MCF 10A (cell line): ENCODE measurements around the gene MYL12A. TPM values are rescaled to one million over a fixed set of nuclear protein-coding genes. Genes with fewer than 3 reads are reported as not detected.
A peak's percentile ranks its signal among the peaks of the same experiment; 100 is the strongest.

Experiments
- BruUV-seq: library from RNA; stranded (reverse); fragments of 400-500 nt; replicated peaks from 2 replicates; lab custom pipeline; 2021; lab: Mats Ljungman, UMichigan
- CTCF ChIA-PET: fragments of 300-600 bp; sonication (Branson Sonifier 250); formaldehyde crosslinking; extraction: SDS; loops from one replicate; lab custom pipeline; 2021; ENCODE audit warnings: antibody characterized with exemption, inconsistent platforms; lab: Yijun Ruan, JAX
- POLR2A ChIA-PET: fragments of 300-600, 350-650 bp; sonication (Branson Sonifier 250); formaldehyde crosslinking; extraction: SDS; loops from one replicate; lab custom pipeline; 2020; ENCODE audit warnings: antibody characterized with exemption, inconsistent platforms; lab: Yijun Ruan, JAX
- DNase-seq: peaks from one replicate; pipeline ENCODE4 v3.0.0-alpha.2; 2018; ENCODE audit not compliant: unreplicated experiment
- H3K27ac Mint-ChIP-seq: one replicate; pipeline ENCODE4 v1.8.0; 2022; ENCODE audit warnings: mild to moderate bottlenecking, low read depth, mixed read lengths; ENCODE audit not compliant: unreplicated experiment
- H3K27me3 Mint-ChIP-seq: one replicate; pipeline ENCODE4 v1.8.0; 2022; ENCODE audit warnings: mixed read lengths; ENCODE audit not compliant: insufficient read depth, unreplicated experiment
- H3K36me3 Mint-ChIP-seq: one replicate; pipeline ENCODE4 v1.8.0; 2022; ENCODE audit warnings: mild to moderate bottlenecking, moderate library complexity, mixed read lengths; ENCODE audit not compliant: insufficient read depth, unreplicated experiment
- H3K4me1 Mint-ChIP-seq: one replicate; pipeline ENCODE4 v1.8.0; 2022; ENCODE audit warnings: mixed read lengths; ENCODE audit not compliant: insufficient read depth, unreplicated experiment
- H3K4me3 Mint-ChIP-seq: one replicate; pipeline ENCODE4 v1.8.0; 2022; ENCODE audit warnings: mild to moderate bottlenecking, moderate library complexity, mixed read lengths; ENCODE audit not compliant: unreplicated experiment
- H3K9me3 Mint-ChIP-seq: one replicate; pipeline ENCODE4 v1.8.0; 2022; ENCODE audit warnings: mixed read lengths; ENCODE audit not compliant: unreplicated experiment
- CTCF ChIP-seq: fragments of 200-600 bp; IDR thresholded peaks from one replicate; pipeline ENCODE4 v1.8.0; 2022; ENCODE audit warnings: antibody characterized with exemption, mild to moderate bottlenecking; ENCODE audit not compliant: unreplicated experiment
- intact Hi-C: fragments of 100-400 bp; cut with micrococcal nuclease; formaldehyde crosslinking; loops from 2 replicates; pipeline ENCODE4 v1.14.1; 2022
- total RNA-seq: library from RNA; stranded (reverse); gene quantifications from 2 replicates; pipeline ENCODE4 v1.2.3, GENCODE V29; 2022

The MYL12A gene
- total RNA-seq, 1 experiment from 2014 or later = 332 TPM

GRCh38 chr18:3294435-3295080, 47.0 kb downstream of the MYL12A start:
- ChIA-PET CTCF (interaction anchor here (0.6 to 2.1 kb wide), 10 partner anchors 9 to 372 kb away, joined by 3 to 10 read pairs (median 4); no protein-coding TSS in a partner anchor), POLR2A (interaction anchor here (0.6 to 4.8 kb wide), 4 partner anchors 11 to 300 kb away, joined by 3 to 114 read pairs (median 6); partner anchors contain the start of gene TGIF1)
- Mint-ChIP-seq H3K9me3 (peaks cover 35% of the 10 kb centered on the region), H3K27ac (no peak overlapping the region), H3K4me1 (peaks cover 5% of the 10 kb centered on the region), H3K36me3 (peaks cover 1% of the 10 kb centered on the region), H3K4me3 (no peak overlapping the region), H3K27me3 (no peaks in the 10 kb centered on the region)
- TF ChIP-seq CTCF = no peak
- DNase-seq = no peak
- no TSS peak for BruUV-seq
- intact Hi-C loops = loop anchor here (5.0 kb wide), 1 partner anchor 53 kb away; no protein-coding TSS in a partner anchor

- ChIA-PET CTCF (interaction anchor here (0.6 to 3.5 kb wide), 40 partner anchors 8 to 552 kb away, joined by 3 to 25 read pairs (median 4); no protein-coding TSS in a partner anchor), POLR2A (interaction anchor here (0.6 to 5.5 kb wide), 44 partner anchors 9 to 1589 kb away, joined by 3 to 120 read pairs (median 6); partner anchors contain the start of genes MYL12A, MYL12B and TGIF1)
- Mint-ChIP-seq H3K36me3 (peaks cover 6% of the 10 kb centered on the region), H3K27ac (peak overlapping the region; percentile 47), H3K9me3 (peaks cover 17% of the 10 kb centered on the region), H3K4me1 (peaks cover 5% of the 10 kb centered on the region), H3K4me3 (peak overlapping the region; percentile 95), H3K27me3 (no peaks in the 10 kb centered on the region)
- peak; percentile 36 for TF ChIP-seq CTCF
- peak; percentile 97 for DNase-seq
- intact Hi-C loops = loop anchor here (1.0 to 5.0 kb wide), 4 partner anchors 23 to 305 kb away; no protein-coding TSS in a partner anchor
- BruUV-seq = TSS peak; percentile 78
Measured at GRCh38 chr18:3297025-3297984, 49.7 kb downstream of the MYL12A start.

- no peaks in the 10 kb centered on the region for H3K27me3 Mint-ChIP-seq
- DNase-seq = no peak
- no peaks in the 10 kb centered on the region for H3K9me3 Mint-ChIP-seq
- no peak overlapping the region for H3K4me3 Mint-ChIP-seq
- POLR2A ChIA-PET = interaction anchor here (0.6 to 3.0 kb wide), 5 partner anchors 41 to 291 kb away, joined by 3 to 31 read pairs (median 4); no protein-coding TSS in a partner anchor
- intact Hi-C loops = loop anchor here (1.0 to 2.0 kb wide), 2 partner anchors 16 to 64 kb away; no protein-coding TSS in a partner anchor
- peak overlapping the region; percentile 91 for H3K27ac Mint-ChIP-seq
- CTCF ChIA-PET = interaction anchor here (0.5 to 1.2 kb wide), 2 partner anchors 23 to 273 kb away, joined by 3 to 4 read pairs; no protein-coding TSS in a partner anchor
- H3K36me3 Mint-ChIP-seq = peaks cover 2% of the 10 kb centered on the region
- H3K4me1 Mint-ChIP-seq = peaks cover 17% of the 10 kb centered on the region
- no peak for TF ChIP-seq CTCF
- TSS peak; percentile 73 for BruUV-seq
Measured at GRCh38 chr18:3304832-3305231, 57.2 kb downstream of the MYL12A start.
